HG02763 (cell line): ENCODE measurements around the gene SDE2.
"Not testable (repeated sequence)": the region's sequence is repeated elsewhere in the genome, so short reads cannot be mapped to it uniquely, and the experiment has no call there.

Experiments used
- ATAC-seq: cut with Tn5 transposase; IDR thresholded peaks from one replicate; pipeline ENCODE4 v1.9.1; 2021; ENCODE audit warnings: mild to moderate bottlenecking, moderate library complexity; ENCODE audit not compliant: unreplicated experiment

Gene SDE2

GRCh38 chr1:226007126-226007892 lies 8.2 kb upstream of the SDE2 start:
- not testable (repeated sequence) for ATAC-seq

- ATAC-seq = no peak
These were observed 7.5 kb upstream of the SDE2 start for GRCh38 chr1:226006686-226007085.

GRCh38 chr1:226004396-226004795 lies 5.3 kb upstream of the SDE2 start:
- no peak for ATAC-seq

GRCh38 chr1:226003502-226004170 lies 4.5 kb upstream of the SDE2 start:
- no peak for ATAC-seq

GRCh38 chr1:226002667-226003501 lies 3.7 kb upstream of the SDE2 start:
- ATAC-seq = no peak

GRCh38 chr1:226001963-226002666 lies 3.0 kb upstream of the SDE2 start:
- peak; percentile 26 for ATAC-seq

- no peak for ATAC-seq
These were observed 1.9 kb upstream of the SDE2 start for GRCh38 chr1:226001088-226001487.

GRCh38 chr1:226000493-226001081 lies 1.4 kb upstream of the SDE2 start:
- not testable (repeated sequence) for ATAC-seq

- peak; percentile 22 for ATAC-seq
These were observed 782 bp upstream of the SDE2 start for GRCh38 chr1:225999912-226000337.

- ATAC-seq = peak; percentile 3
These were observed 450 bp downstream of the SDE2 start for GRCh38 chr1:225998560-225999226.

- no peak for ATAC-seq
These were observed 2.1 kb downstream of the SDE2 start for GRCh38 chr1:225996946-225997545.

- no peak for ATAC-seq
These were observed 3.0 kb downstream of the SDE2 start for GRCh38 chr1:225995919-225996864.

GRCh38 chr1:225990705-225991464 lies 8.3 kb downstream of the SDE2 start:
- ATAC-seq = peak; percentile 62

- ATAC-seq = no peak
These were observed 11.4 kb downstream of the SDE2 start for GRCh38 chr1:225987491-225988316.

- ATAC-seq = no peak
These were observed 17.4 kb downstream of the SDE2 start for GRCh38 chr1:225981714-225982113.

GRCh38 chr1:225980005-225980836 lies 18.9 kb downstream of the SDE2 start:
- ATAC-seq = no peak
